OCI-LY1 (cell line): ENCODE data around the gene PRELP.
A peak's percentile ranks its signal among the peaks of the same experiment; 100 is the strongest.

Experiments used
- H2AFZ ChIP-seq: fragments of 200-600 bp; sonication (generic), shearing (Covaris generic); 2 replicates; pipeline ENCODE4 v1.6.0; 2014; ENCODE audit warnings: antibody characterized with exemption, mild to moderate bottlenecking, low read length
- H3F3A ChIP-seq: fragments of 200-600 bp; sonication (generic), shearing (Covaris generic); 2 replicates; pipeline ENCODE4 v1.6.0; 2014; ENCODE audit warnings: mild to moderate bottlenecking, antibody characterized with exemption, low read length, moderate library complexity; ENCODE audit not compliant: insufficient read depth
- H3K27ac ChIP-seq: fragments of 200-600 bp; sonication (generic); 2 replicates; pipeline ENCODE4 v1.5.1; 2014; ENCODE audit warnings: low read length, mixed run types, mild to moderate bottlenecking, low read depth; ENCODE audit not compliant: poor library complexity, severe bottlenecking
- H3K27me3 ChIP-seq: fragments of 200-600 bp; sonication (generic); 2 replicates; pipeline ENCODE4 v1.6.0; 2014; ENCODE audit warnings: antibody characterized with exemption, mild to moderate bottlenecking, low read length, moderate library complexity; ENCODE audit not compliant: insufficient read depth
- H3K36me3 ChIP-seq: fragments of 200-600 bp; sonication (generic); 2 replicates; pipeline ENCODE4 v1.6.1; 2014; ENCODE audit warnings: mild to moderate bottlenecking, antibody characterized with exemption, low read length, moderate library complexity, mixed read lengths; ENCODE audit not compliant: insufficient read depth
- H3K4me1 ChIP-seq: fragments of 200-600 bp; sonication (generic); 2 replicates; pipeline ENCODE4 v1.5.1; 2014; ENCODE audit warnings: mild to moderate bottlenecking, low read length, moderate library complexity; ENCODE audit not compliant: insufficient read depth, severe bottlenecking
- H3K4me2 ChIP-seq: fragments of 200-600 bp; sonication (generic), shearing (Covaris generic); 2 replicates; pipeline ENCODE4 v1.6.1; 2014; ENCODE audit warnings: low read length
- H3K4me3 ChIP-seq: fragments of 200-600 bp; sonication (generic); 2 replicates; pipeline ENCODE4 v1.5.1; 2014; ENCODE audit warnings: low read length, low read depth, mild to moderate bottlenecking, mixed read lengths; ENCODE audit not compliant: poor library complexity, severe bottlenecking
- H3K79me2 ChIP-seq: fragments of 200-600 bp; shearing (Covaris generic); 2 replicates; pipeline ENCODE4 v1.6.1; 2016; ENCODE audit warnings: mixed run types, low read length, mixed read lengths; ENCODE audit not compliant: insufficient read depth
- H3K9ac ChIP-seq: fragments of 200-600 bp; sonication (generic), shearing (Covaris generic); 2 replicates; pipeline ENCODE4 v1.6.1; 2014; ENCODE audit warnings: mild to moderate bottlenecking, low read length, mixed read lengths
- H3K9me2 ChIP-seq: fragments of 200-600 bp; sonication (generic), shearing (Covaris generic); 2 replicates; pipeline ENCODE4 v1.6.1; 2014; ENCODE audit warnings: low read depth, mild to moderate bottlenecking, low read length, mixed read lengths
- H3K9me3 ChIP-seq: fragments of 200-600 bp; shearing (Covaris generic); 2 replicates; pipeline ENCODE4 v1.6.1; 2014; ENCODE audit warnings: low read length, mixed read lengths
- H4K20me1 ChIP-seq: fragments of 200-600 bp; sonication (generic), shearing (Covaris generic); 2 replicates; pipeline ENCODE4 v1.6.0; 2016; ENCODE audit warnings: mild to moderate bottlenecking, low read length; ENCODE audit not compliant: insufficient read depth
- CTCF ChIP-seq: fragments of 200-600 bp; sonication (generic), shearing (Covaris generic); IDR thresholded peaks from 2 replicates; pipeline ENCODE4 v1.5.1; 2017; ENCODE audit warnings: mild to moderate bottlenecking, antibody characterized with exemption, low read length, moderate library complexity, mixed read lengths
- EZH2 ChIP-seq: fragments of 200-600 bp; sonication (generic), shearing (Covaris generic); IDR thresholded peaks from 2 replicates; pipeline ENCODE4 v1.8.0; 2017; ENCODE audit warnings: borderline replicate concordance, mixed run types, mild to moderate bottlenecking, antibody characterized with exemption, low read length, moderate library complexity, mixed read lengths

The PRELP gene

GRCh38 chr1:203500279-203500678 lies 24.7 kb downstream of the PRELP start:
- no peak for TF ChIP-seq EZH2
- no peak overlapping the region for H3K27ac ChIP-seq
- H3K36me3 ChIP-seq, result no peaks in the 10 kb centered on the region
- H3K9ac ChIP-seq, result no peak overlapping the region
- no peak overlapping the region for H3K4me2 ChIP-seq
- H3K4me1 ChIP-seq, result no peaks in the 10 kb centered on the region
- no peaks in the 10 kb centered on the region for H3K9me3 ChIP-seq
- H3F3A ChIP-seq, result no peaks in the 10 kb centered on the region
- no peaks in the 10 kb centered on the region for H3K27me3 ChIP-seq
- no peaks in the 10 kb centered on the region for H3K9me2 ChIP-seq
- H2AFZ ChIP-seq, result no peak overlapping the region
- no peaks in the 10 kb centered on the region for H4K20me1 ChIP-seq
- no peaks in the 10 kb centered on the region for H3K79me2 ChIP-seq
- H3K4me3 ChIP-seq, result no peak overlapping the region

GRCh38 chr1:203503836-203504235 lies 28.2 kb downstream of the PRELP start:
- no peak overlapping the region for H3K9ac ChIP-seq
- H3K4me1 ChIP-seq, result no peaks in the 10 kb centered on the region
- H3K36me3 ChIP-seq, result no peaks in the 10 kb centered on the region
- H3K27ac ChIP-seq, result no peak overlapping the region
- no peak overlapping the region for H3K4me2 ChIP-seq
- no peaks in the 10 kb centered on the region for H4K20me1 ChIP-seq
- no peaks in the 10 kb centered on the region for H3F3A ChIP-seq
- no peaks in the 10 kb centered on the region for H3K79me2 ChIP-seq
- no peaks in the 10 kb centered on the region for H3K9me2 ChIP-seq
- TF ChIP-seq EZH2 (no peak), CTCF (no peak)
- no peak overlapping the region for H3K4me3 ChIP-seq
- no peaks in the 10 kb centered on the region for H3K27me3 ChIP-seq
- no peak overlapping the region for H2AFZ ChIP-seq
- H3K9me3 ChIP-seq, result no peaks in the 10 kb centered on the region

GRCh38 chr1:203504400-203505250 lies 29.0 kb downstream of the PRELP start:
- no peaks in the 10 kb centered on the region for H3K79me2 ChIP-seq
- no peak overlapping the region for H3K27ac ChIP-seq
- no peaks in the 10 kb centered on the region for H3F3A ChIP-seq
- H3K4me1 ChIP-seq, result no peaks in the 10 kb centered on the region
- H3K27me3 ChIP-seq, result no peaks in the 10 kb centered on the region
- no peaks in the 10 kb centered on the region for H3K36me3 ChIP-seq
- H2AFZ ChIP-seq, result no peak overlapping the region
- peak; percentile 91 for TF ChIP-seq CTCF
- no peak for TF ChIP-seq EZH2
- H4K20me1 ChIP-seq, result no peaks in the 10 kb centered on the region
- H3K9ac ChIP-seq, result no peak overlapping the region
- no peaks in the 10 kb centered on the region for H3K9me2 ChIP-seq
- no peak overlapping the region for H3K4me3 ChIP-seq
- no peaks in the 10 kb centered on the region for H3K9me3 ChIP-seq
- no peak overlapping the region for H3K4me2 ChIP-seq
